Measurements from ENCODE around the gene CNTNAP1. TPM values are rescaled to one million over a fixed set of nuclear protein-coding genes. Genes with fewer than 3 reads are reported as not detected.
A peak's percentile ranks its signal among the peaks of the same experiment; 100 is the strongest.

The CNTNAP1 gene
- total RNA-seq, 1 donor from 2014 or later, result 17.0 TPM

- H3K36me3 Mint-ChIP-seq (ENCODE audit: low read depth), result peaks cover under 1% of the 10 kb centered on the region
- H3K4me1 Mint-ChIP-seq, result peaks cover 52% of the 10 kb centered on the region
- peak overlapping the region; percentile 71 for H3K27ac Mint-ChIP-seq (ENCODE audit: unreplicated experiment)
- H3K27me3 Mint-ChIP-seq (ENCODE audit: low read depth), result peaks cover 8% of the 10 kb centered on the region
- TF ChIP-seq, protein P1, sequence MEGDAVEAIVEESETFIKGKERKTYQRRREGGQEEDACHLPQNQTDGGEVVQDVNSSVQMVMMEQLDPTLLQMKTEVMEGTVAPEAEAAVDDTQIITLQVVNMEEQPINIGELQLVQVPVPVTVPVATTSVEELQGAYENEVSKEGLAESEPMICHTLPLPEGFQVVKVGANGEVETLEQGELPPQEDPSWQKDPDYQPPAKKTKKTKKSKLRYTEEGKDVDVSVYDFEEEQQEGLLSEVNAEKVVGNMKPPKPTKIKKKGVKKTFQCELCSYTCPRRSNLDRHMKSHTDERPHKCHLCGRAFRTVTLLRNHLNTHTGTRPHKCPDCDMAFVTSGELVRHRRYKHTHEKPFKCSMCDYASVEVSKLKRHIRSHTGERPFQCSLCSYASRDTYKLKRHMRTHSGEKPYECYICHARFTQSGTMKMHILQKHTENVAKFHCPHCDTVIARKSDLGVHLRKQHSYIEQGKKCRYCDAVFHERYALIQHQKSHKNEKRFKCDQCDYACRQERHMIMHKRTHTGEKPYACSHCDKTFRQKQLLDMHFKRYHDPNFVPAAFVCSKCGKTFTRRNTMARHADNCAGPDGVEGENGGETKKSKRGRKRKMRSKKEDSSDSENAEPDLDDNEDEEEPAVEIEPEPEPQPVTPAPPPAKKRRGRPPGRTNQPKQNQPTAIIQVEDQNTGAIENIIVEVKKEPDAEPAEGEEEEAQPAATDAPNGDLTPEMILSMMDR (conservative IDR thresholded peaks at IDR 0.05), result no peak
- no peak for DNase-seq (ENCODE audit: low read depth, low spot score)
- H3K4me3 Mint-ChIP-seq, result peak overlapping the region; percentile 74
- H3K9me3 Mint-ChIP-seq, result no peaks in the 10 kb centered on the region
Measured at GRCh38 chr17:42680331-42680808, 2.0 kb upstream of the CNTNAP1 start.

- Mint-ChIP-seq H3K9me3 (no peaks in the 10 kb centered on the region), H3K27me3 (ENCODE audit: low read depth) (peaks cover 5% of the 10 kb centered on the region), H3K4me3 (peak overlapping the region; percentile 91), H3K36me3 (ENCODE audit: low read depth) (peaks cover 7% of the 10 kb centered on the region), H3K4me1 (peaks cover 49% of the 10 kb centered on the region), H3K27ac (ENCODE audit: unreplicated experiment) (peak overlapping the region; percentile 14)
- DNase-seq (ENCODE audit: low read depth, low spot score), result peak; percentile 52
- TF ChIP-seq, protein P1 (conservative IDR thresholded peaks at IDR 0.05), result no peak
Measured at GRCh38 chr17:42682722-42683403, 532 bp downstream of the CNTNAP1 start.

GRCh38 chr17:42683407-42684034 lies 1.2 kb downstream of the CNTNAP1 start:
- Mint-ChIP-seq H3K4me1 (peaks cover 43% of the 10 kb centered on the region), H3K4me3 (peak overlapping the region; percentile 91), H3K27ac (ENCODE audit: unreplicated experiment) (no peak overlapping the region), H3K36me3 (ENCODE audit: low read depth) (peaks cover 7% of the 10 kb centered on the region), H3K27me3 (ENCODE audit: low read depth) (peaks cover 5% of the 10 kb centered on the region), H3K9me3 (no peaks in the 10 kb centered on the region)
- no peak for DNase-seq (ENCODE audit: low read depth, low spot score)
- TF ChIP-seq, protein P1 (conservative IDR thresholded peaks at IDR 0.05), result no peak

DNA sequence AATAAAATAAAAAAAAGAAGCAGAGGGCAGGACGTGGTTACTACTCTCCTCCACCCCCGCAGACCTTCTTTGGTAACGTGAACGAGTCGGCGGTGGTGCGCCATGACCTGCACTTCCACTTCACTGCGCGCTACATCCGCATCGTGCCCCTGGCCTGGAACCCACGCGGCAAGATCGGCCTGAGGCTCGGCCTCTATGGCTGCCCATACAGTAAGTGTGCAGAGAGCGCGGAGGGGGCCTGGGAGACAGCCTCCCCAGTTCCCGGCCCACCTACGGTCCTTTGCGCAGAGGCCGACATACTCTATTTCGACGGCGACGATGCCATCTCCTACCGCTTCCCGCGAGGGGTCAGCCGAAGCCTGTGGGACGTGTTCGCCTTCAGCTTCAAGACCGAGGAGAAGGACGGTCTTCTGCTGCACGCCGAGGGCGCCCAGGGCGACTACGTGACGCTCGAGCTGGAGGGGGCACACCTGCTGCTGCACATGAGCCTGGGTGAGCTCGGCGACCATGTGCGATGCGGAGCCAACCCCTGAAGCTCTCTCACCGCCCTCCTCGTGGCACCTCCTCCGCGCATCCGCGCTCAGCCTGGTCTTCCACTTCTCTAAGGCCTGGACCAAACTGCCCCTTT lies 2.7 kb downstream of the CNTNAP1 start:
- TF ChIP-seq, protein P1 (conservative IDR thresholded peaks at IDR 0.05), result no peak
- DNase-seq (ENCODE audit: low read depth, low spot score), result no peak
- H3K9me3 Mint-ChIP-seq, result no peaks in the 10 kb centered on the region
- peaks cover 5% of the 10 kb centered on the region for H3K27me3 Mint-ChIP-seq (ENCODE audit: low read depth)
- H3K27ac Mint-ChIP-seq (ENCODE audit: unreplicated experiment), result no peak overlapping the region
- peaks cover 36% of the 10 kb centered on the region for H3K4me1 Mint-ChIP-seq
- peaks cover 7% of the 10 kb centered on the region for H3K36me3 Mint-ChIP-seq (ENCODE audit: low read depth)
- peak overlapping the region; percentile 64 for H3K4me3 Mint-ChIP-seq

- H3K27ac Mint-ChIP-seq (ENCODE audit: unreplicated experiment), result no peak overlapping the region
- H3K9me3 Mint-ChIP-seq, result no peaks in the 10 kb centered on the region
Measured at GRCh38 chr17:42685831-42686230, 3.5 kb downstream of the CNTNAP1 start.

More at GRCh38 chr17:42685831-42686230, 3.5 kb downstream of the CNTNAP1 start:
- peak overlapping the region; percentile 64 for H3K4me3 Mint-ChIP-seq
- TF ChIP-seq, protein P1 (conservative IDR thresholded peaks at IDR 0.05), result no peak
- DNase-seq (ENCODE audit: low read depth, low spot score), result no peak
- H3K36me3 Mint-ChIP-seq (ENCODE audit: low read depth), result peaks cover 7% of the 10 kb centered on the region
- H3K4me1 Mint-ChIP-seq, result peaks cover 32% of the 10 kb centered on the region
- peaks cover 5% of the 10 kb centered on the region for H3K27me3 Mint-ChIP-seq (ENCODE audit: low read depth)
